Stimulated activated CD8-positive, alpha-beta memory T cell treated with anti-CD3 and anti-CD28 coated beads, Interleukin-15, amount 100 ng/mL, for 1 hour (primary cell): ENCODE data around the gene ARHGAP5.

Source experiments
- DNase-seq: peaks from one replicate; pipeline ENCODE4 v3.0.0-alpha.2; 2020; ENCODE audit warnings: low read depth

The ARHGAP5 gene

GRCh38 chr14:32076278-32077080 is 625 bp upstream of the ARHGAP5 start:
- peak; percentile 50 for DNase-seq

- DNase-seq: no peak
Observed at GRCh38 chr14:32078023-32078857, 1.1 kb downstream of the ARHGAP5 start.

GRCh38 chr14:32078858-32079216 is 1.7 kb downstream of the ARHGAP5 start:
- no peak for DNase-seq

- DNase-seq: no peak
Observed at GRCh38 chr14:32079264-32079663, 2.2 kb downstream of the ARHGAP5 start.

GRCh38 chr14:32080001-32080510 is 3.0 kb downstream of the ARHGAP5 start:
- no peak for DNase-seq

GRCh38 chr14:32081901-32082300 is 4.8 kb downstream of the ARHGAP5 start:
- no peak for DNase-seq

- DNase-seq: no peak
Observed at GRCh38 chr14:32083315-32083624, 6.2 kb downstream of the ARHGAP5 start.

- no peak for DNase-seq
Observed at GRCh38 chr14:32083789-32084188, 6.7 kb downstream of the ARHGAP5 start.

GRCh38 chr14:32085182-32085844 is 8.2 kb downstream of the ARHGAP5 start:
- no peak for DNase-seq

GRCh38 chr14:32085845-32086383 is 8.8 kb downstream of the ARHGAP5 start:
- DNase-seq: no peak

- DNase-seq: no peak
Observed at GRCh38 chr14:32087173-32087861, 10.2 kb downstream of the ARHGAP5 start.

- DNase-seq: no peak
Observed at GRCh38 chr14:32087907-32088306, 10.8 kb downstream of the ARHGAP5 start.

GRCh38 chr14:32090686-32091085 is 13.6 kb downstream of the ARHGAP5 start:
- no peak for DNase-seq

GRCh38 chr14:32099473-32099872 is 22.4 kb downstream of the ARHGAP5 start:
- DNase-seq: no peak

- DNase-seq: no peak
Observed at GRCh38 chr14:32100175-32100574, 23.1 kb downstream of the ARHGAP5 start.

- DNase-seq: no peak
Observed at GRCh38 chr14:32102152-32102787, 25.2 kb downstream of the ARHGAP5 start.

GRCh38 chr14:32102968-32103367 is 25.9 kb downstream of the ARHGAP5 start:
- DNase-seq: no peak

GRCh38 chr14:32104308-32104707 is 27.2 kb downstream of the ARHGAP5 start:
- no peak for DNase-seq

- no peak for DNase-seq
Observed at GRCh38 chr14:32104803-32105202, 27.7 kb downstream of the ARHGAP5 start.

- DNase-seq: no peak
Observed at GRCh38 chr14:32109676-32110547, 32.8 kb downstream of the ARHGAP5 start.
